ENCODE measurements around the gene RHOT1. TPM values are rescaled to one million over a fixed set of nuclear protein-coding genes. Genes with fewer than 3 reads are reported as not detected.

RHOT1 gene
- total RNA-seq, 1 experiment from 2014 or later, result 22.3 TPM

DNA sequence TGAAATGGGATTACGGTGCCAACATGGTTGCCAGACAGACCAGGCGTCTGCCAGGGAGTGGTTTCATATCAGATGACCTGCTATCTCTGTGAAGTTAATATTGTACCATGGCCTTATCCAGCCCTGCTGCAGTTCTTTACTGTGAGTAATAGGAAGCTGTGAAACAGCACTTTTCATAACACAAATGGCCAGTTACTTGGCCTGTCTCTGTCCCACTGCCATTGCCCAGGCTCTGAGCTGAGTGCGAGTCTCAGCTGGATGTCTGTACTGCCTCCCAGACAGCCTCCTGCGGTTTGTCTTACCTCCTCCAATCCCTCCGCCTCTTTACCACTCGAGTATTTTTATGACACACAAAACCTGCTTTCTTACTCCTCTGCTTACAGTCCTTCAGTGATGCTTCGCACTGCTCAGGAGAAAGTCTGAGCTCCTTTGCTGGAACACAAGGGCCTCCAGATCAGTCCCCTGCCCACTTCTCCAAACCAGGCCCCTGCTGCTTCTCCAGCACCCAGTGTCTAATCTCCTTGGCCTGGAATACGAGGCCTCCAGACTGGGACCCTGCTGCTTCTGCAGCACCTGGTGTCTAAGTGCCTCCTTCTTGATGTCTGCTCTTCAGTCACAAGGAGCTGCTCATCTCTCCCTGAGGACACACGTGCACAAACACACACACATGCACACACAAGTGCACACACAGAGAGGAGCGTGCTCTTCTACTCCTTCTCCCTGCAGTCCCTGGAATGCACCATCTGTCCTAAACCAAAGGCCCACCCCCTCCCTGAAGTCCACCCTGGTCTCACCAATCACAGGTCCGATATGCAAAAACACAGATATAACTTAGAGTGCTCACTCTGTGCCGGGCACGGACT, 17.1 kb upstream of the RHOT1 start:
- Histone ChIP-seq H3K9ac (ENCODE audit: low read length) (no peak overlapping the region), H3K4me2 (ENCODE audit: low read length) (no peak overlapping the region), H3K9me2 (replicated peaks; ENCODE audit: low read length) (no peaks in the 10 kb centered on the region), H2AFZ (ENCODE audit: low read length) (no peak overlapping the region), H3K27me3 (ENCODE audit: low read length) (no peaks in the 10 kb centered on the region), H3K4me3 (ENCODE audit: low read length) (no peak overlapping the region), H3K36me3 (ENCODE audit: low read depth, low read length) (no peaks in the 10 kb centered on the region), H3K79me2 (ENCODE audit: low read length) (no peaks in the 10 kb centered on the region), H4K20me1 (ENCODE audit: low read length) (no peaks in the 10 kb centered on the region), H3F3A (ENCODE audit: low read length, unreplicated experiment) (no peaks in the 10 kb centered on the region), H3K27ac (ENCODE audit: low read length) (no peak overlapping the region), H3K9me3 (ENCODE audit: low read length) (no peaks in the 10 kb centered on the region), H3K4me1 (ENCODE audit: insufficient read depth, low read length) (peaks cover 7% of the 10 kb centered on the region; the same call in 1 of the 2 replicates)
- BruUV-seq (replicated peaks), result no TSS peak
- intact Hi-C loops (cut with micrococcal nuclease), result no loop called here
- ChIA-PET CTCF (no interaction called here), POLR2A (ENCODE audit: unreplicated experiment) (interaction anchor here (0.7 kb wide), 1 partner anchor 17 kb away, joined by 7 read pairs; the partner anchor contains the start of gene RHOT1)
- DNase-seq (no peak), ATAC-seq (no peak)
- no peak for TF ChIP-seq EZH2 (IDR thresholded peaks at IDR 0.05; ENCODE audit: low read length, unreplicated experiment)
- TF ChIP-seq, protein P1, sequence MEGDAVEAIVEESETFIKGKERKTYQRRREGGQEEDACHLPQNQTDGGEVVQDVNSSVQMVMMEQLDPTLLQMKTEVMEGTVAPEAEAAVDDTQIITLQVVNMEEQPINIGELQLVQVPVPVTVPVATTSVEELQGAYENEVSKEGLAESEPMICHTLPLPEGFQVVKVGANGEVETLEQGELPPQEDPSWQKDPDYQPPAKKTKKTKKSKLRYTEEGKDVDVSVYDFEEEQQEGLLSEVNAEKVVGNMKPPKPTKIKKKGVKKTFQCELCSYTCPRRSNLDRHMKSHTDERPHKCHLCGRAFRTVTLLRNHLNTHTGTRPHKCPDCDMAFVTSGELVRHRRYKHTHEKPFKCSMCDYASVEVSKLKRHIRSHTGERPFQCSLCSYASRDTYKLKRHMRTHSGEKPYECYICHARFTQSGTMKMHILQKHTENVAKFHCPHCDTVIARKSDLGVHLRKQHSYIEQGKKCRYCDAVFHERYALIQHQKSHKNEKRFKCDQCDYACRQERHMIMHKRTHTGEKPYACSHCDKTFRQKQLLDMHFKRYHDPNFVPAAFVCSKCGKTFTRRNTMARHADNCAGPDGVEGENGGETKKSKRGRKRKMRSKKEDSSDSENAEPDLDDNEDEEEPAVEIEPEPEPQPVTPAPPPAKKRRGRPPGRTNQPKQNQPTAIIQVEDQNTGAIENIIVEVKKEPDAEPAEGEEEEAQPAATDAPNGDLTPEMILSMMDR (conservative IDR thresholded peaks at IDR 0.05; ENCODE audit: low read depth, low read length), result no peak
- TF ChIP-seq EZH2phosphoT487 (IDR thresholded peaks at IDR 0.05; ENCODE audit: borderline replicate concordance, low read length), result no peak

DNA sequence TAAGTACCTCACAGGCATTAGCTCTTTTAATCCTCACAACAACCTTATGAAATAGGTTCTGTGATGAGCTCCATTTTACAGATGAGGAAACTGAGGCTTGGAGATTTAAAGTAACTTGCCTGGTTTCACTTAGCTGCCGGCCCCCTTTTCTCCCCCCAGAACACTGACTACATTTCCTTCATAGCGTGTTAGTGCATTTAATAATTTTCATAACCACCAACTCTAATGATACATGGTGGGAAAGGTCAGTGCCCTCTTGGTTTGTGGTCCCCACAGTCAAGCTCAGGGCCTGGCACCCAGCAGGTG, 16.5 kb upstream of the RHOT1 start:
- no peaks in the 10 kb centered on the region for H3K27me3 ChIP-seq (ENCODE audit: low read length)
- H2AFZ ChIP-seq (ENCODE audit: low read length), result no peak overlapping the region
- no peak overlapping the region for H3K4me2 ChIP-seq (ENCODE audit: low read length)
- no peak overlapping the region for H3K9ac ChIP-seq (ENCODE audit: low read length)
- BruUV-seq (replicated peaks), result no TSS peak
- no peak for TF ChIP-seq EZH2 (IDR thresholded peaks at IDR 0.05; ENCODE audit: low read length, unreplicated experiment)
- no peaks in the 10 kb centered on the region for H3K9me2 ChIP-seq (replicated peaks; ENCODE audit: low read length)
- H3K4me1 ChIP-seq (ENCODE audit: insufficient read depth, low read length), result peaks cover 7% of the 10 kb centered on the region; the same call in 1 of the 2 replicates
- H4K20me1 ChIP-seq (ENCODE audit: low read length), result no peaks in the 10 kb centered on the region
- no peaks in the 10 kb centered on the region for H3K36me3 ChIP-seq (ENCODE audit: low read depth, low read length)
- DNase-seq (no peak), ATAC-seq (no peak)
- no peaks in the 10 kb centered on the region for H3K79me2 ChIP-seq (ENCODE audit: low read length)
- intact Hi-C loops (cut with micrococcal nuclease), result no loop called here
- no peaks in the 10 kb centered on the region for H3F3A ChIP-seq (ENCODE audit: low read length, unreplicated experiment)
- no peaks in the 10 kb centered on the region for H3K9me3 ChIP-seq (ENCODE audit: low read length)
- H3K4me3 ChIP-seq (ENCODE audit: low read length), result no peak overlapping the region
- ChIA-PET POLR2A (ENCODE audit: unreplicated experiment) (no interaction called here), CTCF (no interaction called here)
- no peak overlapping the region for H3K27ac ChIP-seq (ENCODE audit: low read length)

DNA sequence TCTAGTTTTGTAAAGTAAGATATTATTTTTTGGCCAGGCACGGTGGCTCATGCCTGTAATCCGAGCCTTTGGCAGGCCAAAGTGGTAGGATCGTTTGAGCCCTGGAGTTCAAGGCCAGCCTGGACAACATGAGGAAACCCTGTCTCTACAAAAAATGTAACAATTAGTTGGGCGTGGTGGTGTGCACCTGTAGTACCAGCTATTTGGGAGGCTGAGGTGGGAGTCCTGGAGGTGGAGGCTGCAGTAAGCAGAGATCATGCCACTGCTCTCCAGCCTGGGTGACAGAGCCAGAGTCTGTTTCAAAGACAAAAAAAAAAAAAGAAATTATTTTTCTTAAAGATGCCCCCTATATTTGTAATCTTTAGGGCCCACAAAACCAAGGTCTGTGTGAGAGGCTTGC, 16.0 kb upstream of the RHOT1 start:
- Histone ChIP-seq H4K20me1 (ENCODE audit: low read length) (no peaks in the 10 kb centered on the region), H3K36me3 (ENCODE audit: low read depth, low read length) (no peaks in the 10 kb centered on the region), H3K9me2 (replicated peaks; ENCODE audit: low read length) (no peaks in the 10 kb centered on the region), H3K9ac (ENCODE audit: low read length) (no peak overlapping the region), H2AFZ (ENCODE audit: low read length) (no peak overlapping the region), H3K4me1 (ENCODE audit: insufficient read depth, low read length) (peaks cover 7% of the 10 kb centered on the region; the same call in 1 of the 2 replicates), H3K27me3 (ENCODE audit: low read length) (no peaks in the 10 kb centered on the region), H3K79me2 (ENCODE audit: low read length) (no peaks in the 10 kb centered on the region), H3K4me2 (ENCODE audit: low read length) (no peak overlapping the region), H3K9me3 (ENCODE audit: low read length) (no peaks in the 10 kb centered on the region), H3K27ac (ENCODE audit: low read length) (no peak overlapping the region), H3F3A (ENCODE audit: low read length, unreplicated experiment) (no peaks in the 10 kb centered on the region), H3K4me3 (ENCODE audit: low read length) (no peak overlapping the region)
- TF ChIP-seq EZH2phosphoT487 (IDR thresholded peaks at IDR 0.05; ENCODE audit: borderline replicate concordance, low read length) (no peak), EZH2 (IDR thresholded peaks at IDR 0.05; ENCODE audit: low read length, unreplicated experiment) (no peak)
- TF ChIP-seq, protein P1 (conservative IDR thresholded peaks at IDR 0.05; ENCODE audit: low read depth, low read length), result no peak
- CTCF ChIA-PET, result no interaction called here
- no peak for DNase-seq
- no peak for ATAC-seq
- POLR2A ChIA-PET (ENCODE audit: unreplicated experiment), result no interaction called here
- BruUV-seq (replicated peaks), result no TSS peak
- intact Hi-C loops (cut with micrococcal nuclease), result no loop called here
